KOPT-K1 (cell line): ENCODE measurements around the gene INTS7.
A peak's percentile ranks its signal among the peaks of the same experiment; 100 is the strongest.

Experiments
- H3K27ac ChIP-seq: fragments of 200-600 bp; sonication (generic); 2 replicates; pipeline ENCODE4 v1.5.1; 2016; ENCODE audit warnings: antibody characterized with exemption, mild to moderate bottlenecking, low read depth, low read length; ENCODE audit not compliant: poor library complexity, severe bottlenecking
- H3K36me3 ChIP-seq: fragments of 200-600 bp; sonication (generic); 2 replicates; pipeline ENCODE4 v1.5.1; 2017; ENCODE audit warnings: antibody characterized with exemption, mild to moderate bottlenecking, low read length, moderate library complexity; ENCODE audit not compliant: insufficient read depth
- H3K9me3 ChIP-seq: fragments of 200-600 bp; sonication (generic); 2 replicates; pipeline ENCODE4 v1.5.1; 2017; ENCODE audit warnings: antibody characterized with exemption, low read length, mild to moderate bottlenecking; ENCODE audit not compliant: insufficient read depth, poor library complexity, severe bottlenecking

INTS7 gene, protein sequence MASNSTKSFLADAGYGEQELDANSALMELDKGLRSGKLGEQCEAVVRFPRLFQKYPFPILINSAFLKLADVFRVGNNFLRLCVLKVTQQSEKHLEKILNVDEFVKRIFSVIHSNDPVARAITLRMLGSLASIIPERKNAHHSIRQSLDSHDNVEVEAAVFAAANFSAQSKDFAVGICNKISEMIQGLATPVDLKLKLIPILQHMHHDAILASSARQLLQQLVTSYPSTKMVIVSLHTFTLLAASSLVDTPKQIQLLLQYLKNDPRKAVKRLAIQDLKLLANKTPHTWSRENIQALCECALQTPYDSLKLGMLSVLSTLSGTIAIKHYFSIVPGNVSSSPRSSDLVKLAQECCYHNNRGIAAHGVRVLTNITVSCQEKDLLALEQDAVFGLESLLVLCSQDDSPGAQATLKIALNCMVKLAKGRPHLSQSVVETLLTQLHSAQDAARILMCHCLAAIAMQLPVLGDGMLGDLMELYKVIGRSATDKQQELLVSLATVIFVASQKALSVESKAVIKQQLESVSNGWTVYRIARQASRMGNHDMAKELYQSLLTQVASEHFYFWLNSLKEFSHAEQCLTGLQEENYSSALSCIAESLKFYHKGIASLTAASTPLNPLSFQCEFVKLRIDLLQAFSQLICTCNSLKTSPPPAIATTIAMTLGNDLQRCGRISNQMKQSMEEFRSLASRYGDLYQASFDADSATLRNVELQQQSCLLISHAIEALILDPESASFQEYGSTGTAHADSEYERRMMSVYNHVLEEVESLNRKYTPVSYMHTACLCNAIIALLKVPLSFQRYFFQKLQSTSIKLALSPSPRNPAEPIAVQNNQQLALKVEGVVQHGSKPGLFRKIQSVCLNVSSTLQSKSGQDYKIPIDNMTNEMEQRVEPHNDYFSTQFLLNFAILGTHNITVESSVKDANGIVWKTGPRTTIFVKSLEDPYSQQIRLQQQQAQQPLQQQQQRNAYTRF

DNA sequence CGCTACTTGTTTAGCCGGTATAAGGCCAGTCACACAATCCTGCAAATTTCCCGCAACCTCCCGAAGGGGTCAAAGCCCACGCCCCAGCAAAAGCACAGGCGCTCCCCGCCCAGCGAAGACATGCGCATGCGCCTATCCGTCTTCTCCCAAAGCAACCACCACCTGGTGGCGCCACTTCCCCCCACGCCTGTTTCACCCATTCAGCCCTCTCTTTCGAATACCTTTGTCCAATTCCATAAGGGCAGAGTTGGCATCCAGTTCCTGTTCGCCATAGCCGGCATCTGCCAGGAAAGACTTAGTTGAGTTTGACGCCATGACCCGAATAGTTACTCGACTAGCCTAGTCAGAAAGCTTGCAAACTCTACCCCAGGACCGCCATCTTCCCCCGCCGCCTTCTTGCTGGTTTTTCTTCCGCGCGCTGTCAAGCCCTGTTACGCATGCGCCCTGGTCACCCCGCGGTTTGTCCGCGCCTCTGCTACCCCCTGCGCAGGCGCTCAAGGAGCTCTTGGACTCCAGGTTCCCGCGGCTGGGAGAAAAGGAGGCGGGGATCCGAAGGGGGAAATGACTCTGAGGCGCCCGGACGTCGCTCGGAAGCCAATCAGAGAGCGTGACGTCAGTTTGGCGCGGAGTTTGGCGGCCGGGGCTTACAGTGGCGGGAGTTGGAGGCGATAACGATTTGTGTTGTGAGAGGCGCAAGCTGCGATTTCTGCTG lies at the start of gene INTS7, which contains the start of gene DTL:
Gene INTS7 (minus strand): TSS at position 435 of the 712 bp plus-strand sequence. CDS start 120 bp downstream, at position 315.
Gene DTL (plus strand): TSS at position 626 of the 712 bp plus-strand sequence. CDS start 143 bp downstream, outside the sequence.
- Histone ChIP-seq H3K36me3 (peaks cover 50% of the 10 kb centered on the region), H3K9me3 (no peaks in the 10 kb centered on the region), H3K27ac (peak within 1 kb of the TSS; percentile 96)

DNA sequence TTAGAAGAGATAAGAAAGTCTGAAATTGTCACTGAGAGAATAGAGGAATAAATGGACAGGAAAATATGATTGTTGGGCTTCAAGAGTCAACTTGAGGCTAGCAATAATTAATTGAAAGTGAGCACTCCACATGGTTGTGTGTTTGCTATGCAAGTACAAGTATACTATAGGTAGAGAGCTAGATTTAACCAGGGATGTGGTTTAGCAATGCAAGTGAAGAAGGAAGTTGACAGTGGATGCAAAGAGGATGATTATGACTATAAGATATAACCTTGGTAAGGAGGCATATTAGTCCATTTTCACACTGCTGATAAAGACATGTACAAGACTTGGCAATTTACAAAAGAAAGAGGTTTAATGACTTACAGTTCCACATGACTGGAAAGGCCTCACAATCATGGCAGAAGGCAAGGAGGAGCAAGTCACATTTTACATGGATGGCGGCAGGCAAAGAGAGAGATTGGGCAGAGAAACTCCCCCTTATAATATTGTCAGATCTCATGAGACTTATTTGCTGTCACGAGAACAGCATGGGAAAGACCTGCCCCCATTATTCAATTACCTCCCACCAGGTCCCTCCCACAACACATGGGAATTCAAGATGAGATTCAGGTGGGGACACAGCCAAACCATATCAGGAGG lies 47.5 kb upstream of the INTS7 start:
- H3K36me3 ChIP-seq: peaks cover 100% of the 10 kb centered on the region
- H3K9me3 ChIP-seq: no peaks in the 10 kb centered on the region
- H3K27ac ChIP-seq: no peak overlapping the region

DNA sequence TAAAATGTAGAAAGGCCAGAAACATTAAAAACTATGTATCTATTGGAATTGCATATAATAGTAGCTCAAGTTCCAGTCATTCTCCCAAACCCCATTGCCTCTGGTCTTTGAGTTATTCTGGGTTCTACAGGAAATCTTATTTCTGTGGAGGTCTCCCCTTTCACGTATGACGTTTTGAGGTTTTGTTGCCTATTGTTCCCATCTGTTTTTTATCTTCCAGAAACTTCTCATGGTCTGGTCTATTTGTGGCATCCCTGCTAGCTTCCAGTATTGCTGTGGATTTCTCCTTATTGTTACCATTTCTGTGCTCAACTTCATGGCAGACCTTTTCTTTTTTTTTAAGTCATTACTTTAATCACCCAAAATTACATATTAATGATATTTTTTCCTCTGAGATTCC lies 43.5 kb upstream of the INTS7 start:
- Histone ChIP-seq H3K27ac (no peak overlapping the region), H3K9me3 (no peaks in the 10 kb centered on the region), H3K36me3 (peaks cover 98% of the 10 kb centered on the region)

DNA sequence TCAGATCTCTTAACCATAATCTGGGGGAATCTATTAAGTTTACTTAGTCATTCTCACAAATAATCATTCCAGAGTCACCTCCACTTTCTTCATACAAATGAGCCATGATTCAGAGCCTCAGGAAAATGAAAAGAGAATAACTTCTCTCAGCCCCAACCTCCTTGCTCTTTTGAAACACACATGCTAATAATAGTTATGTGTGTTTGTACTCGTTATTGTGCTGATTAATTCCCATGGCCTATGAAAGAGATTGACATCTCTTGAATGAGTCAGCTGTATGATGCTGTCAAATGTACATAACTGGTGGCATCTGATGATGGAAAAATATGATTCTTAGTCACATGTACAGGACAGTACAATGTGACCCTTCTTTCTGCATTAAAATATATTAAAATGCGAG lies 41.7 kb upstream of the INTS7 start:
- H3K36me3 ChIP-seq: peaks cover 98% of the 10 kb centered on the region
- no peaks in the 10 kb centered on the region for H3K9me3 ChIP-seq
- no peak overlapping the region for H3K27ac ChIP-seq

DNA sequence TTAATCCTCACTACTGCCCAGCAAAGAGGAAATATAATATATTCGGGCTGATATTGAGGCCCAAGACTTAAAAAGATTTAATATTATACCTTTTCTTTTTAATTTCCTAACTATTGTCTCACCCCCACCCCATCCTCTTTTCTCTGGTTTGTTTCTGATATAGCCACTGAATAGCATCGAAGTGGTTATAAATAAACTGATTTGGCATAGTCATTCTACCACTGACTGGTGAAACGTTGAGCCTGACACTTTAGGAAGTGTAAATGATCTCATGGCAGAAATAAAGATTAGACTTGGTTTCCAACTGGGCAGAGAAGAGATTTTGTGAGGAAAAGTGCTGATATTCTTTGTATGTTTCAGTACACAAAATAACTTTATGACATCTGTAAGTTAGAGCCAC lies 39.5 kb upstream of the INTS7 start:
- peaks cover 98% of the 10 kb centered on the region for H3K36me3 ChIP-seq
- H3K27ac ChIP-seq: no peak overlapping the region
- H3K9me3 ChIP-seq: no peaks in the 10 kb centered on the region

DNA sequence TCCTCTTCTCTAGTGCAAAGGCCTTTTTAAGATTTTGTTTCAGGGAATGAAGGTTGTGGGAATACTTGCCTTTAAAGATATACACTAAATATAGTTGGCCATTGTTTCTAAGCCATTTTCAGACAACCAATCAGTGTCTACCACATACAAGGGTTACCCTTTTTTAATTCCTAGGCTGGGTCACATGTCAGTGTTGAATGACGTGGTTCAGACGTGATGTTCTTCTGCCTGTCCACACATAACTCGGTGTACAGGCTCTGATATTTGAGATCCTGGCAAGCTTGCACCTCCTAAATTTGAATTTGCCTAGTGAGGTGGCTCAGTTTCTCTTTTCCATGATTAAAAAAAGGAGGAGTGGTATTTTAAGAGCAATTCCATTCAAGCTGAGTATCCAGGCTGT lies 39.0 kb upstream of the INTS7 start:
- Histone ChIP-seq H3K36me3 (peaks cover 97% of the 10 kb centered on the region), H3K27ac (no peak overlapping the region), H3K9me3 (no peaks in the 10 kb centered on the region)

DNA sequence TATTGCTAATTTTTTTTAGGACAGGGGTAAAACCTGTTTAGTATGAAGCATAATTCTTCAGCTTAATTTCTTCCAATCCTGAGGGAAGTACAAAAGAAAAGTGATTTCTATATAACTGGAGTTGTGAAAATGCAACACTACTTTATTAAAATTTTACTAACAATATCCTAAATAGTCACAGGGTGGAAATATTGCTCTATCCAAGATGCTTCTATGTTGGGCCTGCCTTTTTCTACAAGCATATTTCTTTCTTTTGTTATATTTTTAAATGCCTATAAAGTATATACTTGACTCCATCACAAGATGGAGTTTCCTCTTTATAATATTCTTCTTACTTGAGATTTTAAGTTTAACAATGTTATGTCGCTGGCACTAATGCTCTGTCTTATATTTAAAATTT lies 38.1 kb upstream of the INTS7 start:
- no peak overlapping the region for H3K27ac ChIP-seq
- no peaks in the 10 kb centered on the region for H3K9me3 ChIP-seq
- H3K36me3 ChIP-seq: peaks cover 97% of the 10 kb centered on the region

DNA sequence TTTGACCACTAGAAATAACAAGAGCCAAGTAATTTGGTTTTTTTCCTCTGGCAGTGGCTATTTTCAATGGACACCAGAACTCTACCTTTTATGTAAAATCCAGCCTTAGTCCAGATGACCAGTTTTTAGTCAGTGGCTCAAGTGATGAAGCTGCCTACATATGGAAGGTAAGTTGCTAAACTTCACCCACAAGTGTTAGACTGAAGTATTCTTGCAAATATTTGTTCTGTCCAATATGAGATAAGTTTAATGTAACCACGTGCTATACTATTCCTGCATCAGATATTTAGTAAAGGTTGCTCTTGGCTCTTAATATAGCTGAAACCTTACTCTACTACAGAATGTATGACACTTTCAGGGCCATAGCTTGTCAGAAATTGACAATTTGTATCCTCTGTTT lies 36.7 kb upstream of the INTS7 start:
- no peak overlapping the region for H3K27ac ChIP-seq
- H3K36me3 ChIP-seq: peaks cover 97% of the 10 kb centered on the region
- H3K9me3 ChIP-seq: no peaks in the 10 kb centered on the region

DNA sequence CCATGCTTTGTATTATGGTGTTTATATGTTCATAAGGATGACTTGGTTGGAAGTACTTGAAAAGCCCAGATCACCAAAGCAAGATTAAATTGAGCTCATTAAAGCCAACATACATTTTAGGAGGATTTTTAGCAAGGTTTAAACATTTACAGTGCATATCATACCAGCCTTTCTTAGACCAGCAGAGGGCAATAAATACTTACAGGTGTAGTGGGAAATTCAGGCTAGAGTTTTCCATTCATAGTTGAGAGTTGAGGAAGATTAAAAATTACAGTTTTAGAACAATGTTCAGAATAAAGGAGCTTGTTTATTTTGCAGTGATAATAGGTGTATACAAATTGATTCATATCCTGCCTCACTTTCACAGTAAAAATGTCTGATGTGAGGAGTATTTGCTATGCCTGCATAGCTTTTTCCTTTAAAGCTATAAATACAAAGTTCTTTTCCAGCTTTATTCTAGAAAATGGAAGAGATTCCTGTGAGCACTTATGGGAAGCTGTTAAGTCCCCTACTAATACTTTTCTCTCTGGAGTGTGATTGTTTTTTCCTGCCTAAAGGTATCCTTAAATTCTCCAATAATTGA lies 35.5 kb upstream of the INTS7 start:
- Histone ChIP-seq H3K9me3 (no peaks in the 10 kb centered on the region), H3K36me3 (peaks cover 97% of the 10 kb centered on the region), H3K27ac (no peak overlapping the region)

DNA sequence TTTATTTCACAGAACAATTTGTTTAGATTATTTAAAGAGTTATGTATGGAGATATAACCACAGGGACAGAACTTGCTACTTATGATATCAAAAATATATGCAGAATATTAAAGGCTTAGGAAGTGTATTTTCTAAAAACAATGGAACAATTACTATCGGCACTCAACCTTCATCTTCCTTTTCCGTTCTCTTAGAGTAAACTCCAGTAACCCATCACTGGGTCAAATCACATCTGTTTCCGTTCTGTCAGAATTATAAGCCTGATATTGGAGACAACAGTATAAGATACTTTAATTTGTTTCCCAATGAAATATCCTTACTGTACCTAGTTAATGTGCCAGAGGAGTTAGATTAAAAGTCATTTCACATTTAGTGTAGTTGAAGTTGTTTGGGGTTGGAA lies 32.4 kb upstream of the INTS7 start:
- peaks cover 98% of the 10 kb centered on the region for H3K36me3 ChIP-seq
- H3K27ac ChIP-seq: no peak overlapping the region
- H3K9me3 ChIP-seq: no peaks in the 10 kb centered on the region

DNA sequence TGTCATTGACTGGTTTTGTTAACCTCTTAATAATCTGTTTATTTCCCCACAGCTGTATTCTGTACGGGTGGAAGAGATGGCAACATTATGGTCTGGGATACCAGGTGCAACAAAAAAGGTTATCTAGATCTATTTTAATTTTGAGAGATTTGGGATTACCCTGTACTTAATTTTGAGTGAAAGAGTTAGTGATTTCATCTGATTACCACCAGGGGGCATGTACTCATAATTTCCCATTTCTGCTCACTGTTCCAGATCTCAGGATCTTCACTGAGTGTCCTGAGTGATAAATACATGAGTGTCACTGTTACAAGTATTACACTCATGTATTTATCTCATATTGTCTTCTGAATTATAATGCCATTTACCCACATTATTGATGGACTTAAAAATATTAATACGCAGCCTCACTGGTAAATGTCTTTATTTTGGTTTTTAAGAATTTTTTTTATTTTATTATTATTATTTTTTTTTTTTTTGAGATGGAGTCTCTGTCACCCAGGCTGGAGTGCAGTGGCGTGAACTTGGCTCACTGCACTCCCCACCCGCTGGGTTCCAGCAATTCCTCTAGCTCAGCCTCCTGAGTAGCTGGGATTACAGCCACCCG lies 27.6 kb upstream of the INTS7 start:
- peaks cover 99% of the 10 kb centered on the region for H3K36me3 ChIP-seq
- H3K9me3 ChIP-seq: no peaks in the 10 kb centered on the region
- H3K27ac ChIP-seq: no peak overlapping the region

DNA sequence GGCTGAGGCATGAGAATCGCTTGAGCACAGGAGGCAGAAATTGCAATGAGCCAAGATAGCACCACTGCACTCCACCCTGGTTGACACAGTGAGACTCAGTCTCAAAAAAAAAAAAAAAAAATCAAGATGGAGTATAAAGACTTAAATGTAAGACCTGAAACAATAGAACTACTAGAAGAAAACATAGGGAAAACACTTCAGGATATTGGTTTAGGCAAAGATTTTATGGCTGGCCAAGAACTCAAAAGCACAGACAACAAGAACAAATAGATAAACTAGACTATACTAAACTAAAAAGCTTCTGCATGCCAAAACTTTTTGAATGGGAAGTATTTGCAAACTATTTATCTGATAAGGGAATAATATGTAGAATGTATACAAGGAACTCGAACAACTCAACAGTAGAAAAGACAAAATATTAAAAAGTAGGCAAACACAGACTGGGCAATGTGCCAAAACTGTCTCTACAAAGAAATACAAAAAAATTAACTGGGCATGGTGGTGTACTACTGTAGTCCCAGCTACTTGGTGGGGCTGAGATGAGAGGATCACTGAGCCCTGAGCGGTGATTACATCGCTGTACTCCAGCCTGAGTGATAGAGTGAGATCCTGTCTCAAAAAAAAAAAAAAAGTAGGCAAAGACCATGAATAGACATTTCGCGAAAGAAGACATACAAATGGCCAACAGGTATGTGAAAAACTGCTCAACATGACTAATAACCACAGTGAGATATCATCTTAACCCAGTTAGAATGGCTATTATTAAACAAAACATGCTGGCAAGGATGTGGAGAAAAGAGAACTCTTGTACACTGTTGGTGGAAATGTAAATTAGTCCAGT lies 25.5 kb upstream of the INTS7 start:
- Histone ChIP-seq H3K9me3 (no peaks in the 10 kb centered on the region), H3K27ac (no peak overlapping the region), H3K36me3 (peaks cover 99% of the 10 kb centered on the region)

DNA sequence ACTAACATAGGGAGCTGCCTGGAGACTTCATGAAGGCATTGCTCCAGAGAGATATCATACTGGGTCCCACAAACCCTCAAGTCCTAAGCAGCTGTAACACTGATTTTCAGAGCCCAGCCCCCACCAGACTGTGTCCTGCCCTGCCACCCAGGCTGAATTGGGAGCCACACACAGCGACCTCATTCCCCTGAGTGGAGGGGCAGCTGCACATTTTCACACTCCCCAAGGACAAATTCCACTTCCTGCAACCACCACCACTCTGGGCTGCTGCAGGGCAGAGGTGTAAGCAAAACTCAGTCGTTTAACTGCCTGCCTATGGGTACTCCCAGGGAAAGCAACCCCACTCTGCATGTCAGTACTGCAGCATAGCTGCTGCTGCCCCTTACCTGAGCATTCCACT lies 20.0 kb upstream of the INTS7 start:
- no peak overlapping the region for H3K27ac ChIP-seq
- H3K36me3 ChIP-seq: peaks cover 97% of the 10 kb centered on the region
- no peaks in the 10 kb centered on the region for H3K9me3 ChIP-seq
